ENCODE data around the gene SMURF1.

Gene SMURF1

DNA sequence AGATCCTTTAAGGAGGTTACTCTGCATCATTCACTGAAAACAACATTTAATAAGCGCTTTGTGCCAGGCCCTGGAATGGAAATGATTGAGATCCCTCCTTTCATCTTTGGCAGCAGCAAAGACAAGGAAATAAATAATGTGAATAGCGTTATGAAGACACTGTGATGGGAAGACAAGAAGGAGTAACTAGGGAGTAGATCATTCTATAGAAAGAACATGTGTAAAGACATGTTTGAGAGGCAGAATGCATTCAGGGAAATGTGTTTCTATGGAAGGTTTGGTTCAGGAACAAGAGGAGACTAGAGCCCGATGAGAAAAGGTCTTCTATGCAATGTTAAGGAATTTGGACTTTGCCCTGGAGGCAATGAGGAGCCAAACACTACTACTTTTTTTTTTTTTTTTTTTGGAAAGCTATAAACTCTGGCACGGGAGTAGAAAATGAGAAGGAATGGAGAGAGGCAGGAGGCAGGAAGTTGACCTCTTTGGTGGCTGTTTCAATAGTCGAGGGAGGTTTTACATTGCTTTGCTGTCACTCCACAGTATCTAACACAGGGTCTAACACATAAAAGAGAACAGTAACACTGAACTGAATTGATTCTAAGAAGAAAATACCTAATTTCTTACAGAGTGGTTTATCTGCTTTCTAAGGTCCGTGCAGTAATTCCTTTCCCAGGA is 44.9 kb downstream of the SMURF1 start:
- FAIRE-seq, result no peak
- peak; percentile 37 for DNase-seq (ENCODE audit: insufficient read length, low spot score)

DNA sequence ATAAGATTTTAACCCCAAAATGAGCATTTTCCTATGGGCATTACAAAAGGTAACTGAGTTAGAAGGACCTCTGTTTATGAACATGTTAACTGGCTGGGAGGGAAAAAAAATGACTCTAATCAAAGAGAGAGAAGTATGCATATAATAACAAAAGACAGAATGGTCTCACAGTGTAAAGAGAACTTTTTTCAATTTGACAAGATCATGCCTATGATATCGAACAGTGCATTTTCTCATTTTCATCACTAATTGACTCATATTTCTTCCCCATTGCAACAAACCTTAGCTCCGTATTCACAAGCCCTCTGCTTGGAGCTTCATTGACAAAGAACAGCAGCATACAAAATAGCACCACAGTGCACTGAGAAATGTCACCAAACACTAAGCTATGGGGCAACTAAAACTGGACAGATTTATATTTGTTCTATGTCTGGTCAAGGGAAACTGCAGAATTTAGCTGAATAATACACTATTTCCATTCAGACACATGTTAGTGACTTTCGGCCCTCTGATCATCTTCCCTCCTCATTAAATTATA is 45.6 kb downstream of the SMURF1 start:
- no peak for DNase-seq (ENCODE audit: insufficient read length, low spot score)
- FAIRE-seq, result no peak

DNA sequence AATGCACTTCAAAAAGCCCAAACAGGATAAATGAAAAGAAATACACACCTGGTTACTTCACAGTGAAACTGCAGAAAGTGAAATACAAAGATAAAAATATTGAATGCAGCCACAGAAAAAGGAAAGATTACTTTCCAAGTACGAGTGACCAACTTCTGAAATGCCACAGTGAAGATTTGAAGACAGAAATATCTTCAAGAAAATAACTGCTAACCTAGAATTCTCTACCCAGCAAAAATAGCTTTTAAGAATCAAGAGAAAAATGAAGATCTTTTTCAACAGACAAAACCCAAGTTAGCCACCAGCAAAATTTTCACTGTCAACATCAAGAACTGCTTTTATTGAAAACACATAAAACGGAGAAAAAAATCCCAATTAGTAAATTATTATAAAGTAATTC is 46.2 kb downstream of the SMURF1 start:
- DNase-seq (ENCODE audit: insufficient read length, low spot score) (no peak), FAIRE-seq (no peak)

DNA sequence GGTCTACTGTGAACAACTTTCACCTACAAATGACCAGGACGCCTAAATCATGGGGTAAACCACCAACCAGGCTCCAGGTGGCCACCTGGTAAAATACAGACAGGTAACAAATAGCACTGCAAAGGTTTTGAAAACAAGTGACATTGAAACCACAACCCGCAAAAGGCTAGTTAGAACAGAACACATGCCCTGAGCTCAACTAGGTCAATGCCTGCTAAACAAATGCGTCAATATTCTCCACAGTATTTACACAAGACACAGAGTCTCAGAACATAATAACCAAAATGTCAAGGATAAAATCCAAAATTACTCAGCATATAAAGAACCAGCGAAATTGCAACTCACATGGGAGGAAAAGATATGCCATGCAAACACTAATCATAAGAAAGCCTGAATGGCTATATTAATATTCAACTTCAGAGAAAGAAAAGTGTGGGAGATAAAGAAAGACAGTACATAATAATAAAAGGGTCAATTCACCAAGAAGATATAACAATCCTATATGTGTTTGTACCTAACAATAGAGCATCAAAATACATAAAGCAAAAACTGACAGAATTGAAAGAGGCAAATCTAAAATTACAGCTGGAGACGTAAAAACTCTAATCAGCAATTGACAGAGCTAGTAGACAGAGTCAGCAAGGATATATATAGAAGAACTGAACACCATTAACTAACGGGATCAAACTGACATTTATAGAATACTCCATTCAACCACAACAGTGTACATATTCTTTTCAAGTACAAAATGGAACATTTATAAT is 47.6 kb downstream of the SMURF1 start:
- FAIRE-seq, result no peak
- no peak for DNase-seq (ENCODE audit: insufficient read length, low spot score)

DNA sequence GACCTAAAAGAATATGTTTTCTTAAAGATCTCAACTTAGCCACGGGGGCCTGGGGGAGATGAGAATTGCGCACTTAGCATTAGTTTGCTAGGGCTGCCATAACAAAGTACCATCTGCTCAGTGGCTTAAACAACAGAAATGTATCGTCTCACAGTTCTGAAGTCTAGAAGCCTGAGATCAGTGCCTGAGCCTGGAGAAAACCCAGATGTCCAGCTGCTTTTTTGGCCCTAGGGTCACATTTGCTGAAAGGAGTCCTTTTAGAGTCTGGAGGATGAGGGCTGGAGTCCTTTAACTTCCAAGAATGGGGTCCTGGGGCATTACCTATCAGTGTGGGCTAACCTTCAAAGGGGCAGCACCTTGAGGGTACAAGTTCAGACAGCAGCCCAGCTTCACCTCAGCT is 48.2 kb downstream of the SMURF1 start:
- FAIRE-seq (no peak), DNase-seq (ENCODE audit: insufficient read length, low spot score) (no peak)

DNA sequence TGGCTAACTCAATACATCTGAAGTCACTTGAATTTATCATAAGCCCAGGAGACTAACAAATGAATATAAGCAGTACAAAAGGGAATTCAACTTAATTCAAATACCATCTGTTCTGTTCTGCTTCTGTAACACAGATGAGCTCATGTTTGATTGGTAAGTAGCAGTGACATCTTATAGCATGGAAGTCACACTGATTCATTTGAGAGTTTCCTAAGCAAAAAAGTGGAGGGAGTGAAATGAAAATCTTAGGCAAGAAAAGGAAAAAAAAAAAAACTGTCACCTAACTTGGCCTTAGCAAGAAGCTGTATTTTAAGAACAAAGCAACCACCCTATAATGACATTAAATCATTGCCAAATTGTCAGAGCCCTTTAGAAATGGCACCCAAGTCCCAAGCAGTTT is 49.5 kb downstream of the SMURF1 start:
- DNase-seq (ENCODE audit: insufficient read length, low spot score) (no peak), FAIRE-seq (no peak)

DNA sequence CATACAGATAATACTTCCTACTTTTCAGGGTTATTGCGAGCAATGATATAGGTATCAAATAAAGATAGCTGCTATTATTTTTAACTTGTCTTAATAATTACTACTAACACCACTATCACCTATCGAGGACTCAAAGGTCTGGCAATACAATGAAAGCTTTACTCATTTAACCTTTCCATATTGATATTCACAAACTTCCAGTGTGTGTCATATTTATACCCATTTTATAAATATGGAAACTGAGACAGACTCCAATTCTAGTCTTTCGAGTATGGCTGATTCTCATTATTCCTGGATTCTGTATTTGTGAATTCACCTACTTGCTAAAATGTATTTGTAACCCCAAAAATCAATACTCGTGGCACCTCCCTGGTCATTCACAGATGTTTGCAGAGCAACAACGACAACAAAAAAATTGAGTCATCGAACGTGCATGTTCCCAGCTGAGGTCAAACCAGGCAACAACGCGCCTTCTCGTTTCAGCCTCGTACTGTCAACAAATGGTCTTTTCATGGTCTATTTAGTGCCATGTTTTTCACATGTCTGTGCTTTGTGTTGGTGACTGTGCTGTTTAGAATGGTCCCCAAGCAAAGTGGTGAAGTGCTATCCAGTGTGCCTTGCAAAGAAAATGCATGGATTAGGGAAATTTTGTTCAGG is 51.7 kb downstream of the SMURF1 start:
- FAIRE-seq (no peak), DNase-seq (ENCODE audit: insufficient read length, low spot score) (no peak)

DNA sequence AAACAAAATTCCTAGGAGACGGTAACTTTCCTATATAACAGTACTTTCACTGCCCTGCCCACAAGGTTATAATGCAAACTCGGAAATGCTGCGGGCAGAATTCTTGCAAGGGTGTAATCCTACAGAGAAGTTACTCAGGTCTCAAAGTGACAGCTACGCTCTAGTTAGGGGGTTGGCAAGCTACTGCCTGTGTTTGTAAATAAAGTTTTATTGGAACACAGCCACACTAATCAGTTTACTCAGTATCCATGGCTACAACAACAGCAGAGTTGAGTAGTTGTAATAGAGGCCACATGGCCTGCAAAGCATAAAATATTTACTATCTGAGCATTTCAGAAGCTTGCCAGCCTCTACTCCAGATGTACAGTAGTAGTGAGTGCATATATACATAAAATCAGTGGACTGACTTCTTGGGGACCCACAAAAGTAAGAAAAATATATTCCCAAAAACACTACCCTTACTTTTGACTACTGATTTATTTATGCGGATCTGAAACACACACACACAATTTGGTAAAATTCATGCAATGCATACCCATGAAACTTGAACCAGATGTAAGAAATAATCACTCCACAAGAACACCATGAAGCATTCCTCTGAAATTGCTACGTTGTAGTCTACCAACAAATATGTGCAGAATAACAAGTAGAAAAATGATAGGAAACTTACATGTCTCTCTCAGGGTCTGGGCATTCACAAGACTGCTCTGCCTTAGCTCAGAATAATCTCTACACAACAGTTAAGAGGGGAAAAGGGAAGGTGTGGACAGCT is 53.0 kb downstream of the SMURF1 start:
- no peak for FAIRE-seq
- no peak for DNase-seq (ENCODE audit: insufficient read length, low spot score)

DNA sequence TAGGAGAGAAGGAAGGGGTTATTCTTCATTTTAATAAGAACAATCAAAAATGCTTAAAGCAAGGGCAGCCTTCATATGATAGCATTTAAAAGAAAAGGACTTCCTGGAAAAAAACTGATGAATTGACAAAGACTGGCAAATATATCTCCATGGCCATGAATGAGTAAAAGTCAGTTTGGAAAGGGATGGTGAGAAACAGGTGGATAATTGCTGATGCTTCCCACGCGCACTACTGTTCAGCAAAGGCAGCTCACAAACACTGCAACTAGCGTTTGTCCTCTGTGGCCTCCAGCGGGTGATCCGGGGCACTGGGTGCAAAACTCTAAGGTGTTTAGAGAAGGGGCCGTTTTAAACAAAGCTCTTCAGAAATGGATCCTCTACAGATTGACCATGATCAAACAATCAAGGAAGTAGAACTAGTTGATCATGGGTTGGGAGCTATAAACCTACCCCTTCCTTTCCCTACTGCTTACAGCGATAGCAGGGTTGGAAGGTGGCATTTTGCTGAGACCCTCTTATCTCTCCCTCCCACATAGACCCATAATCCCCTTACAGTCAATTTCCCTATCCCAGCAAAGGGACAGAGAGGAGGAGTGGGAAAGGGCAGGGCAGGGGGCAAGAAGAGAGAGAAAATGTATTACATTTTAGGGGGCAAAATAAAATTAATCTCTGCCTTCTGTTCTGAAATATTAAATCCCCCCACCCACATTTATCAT is 53.8 kb downstream of the SMURF1 start:
- DNase-seq (ENCODE audit: insufficient read length, low spot score), result no peak
- FAIRE-seq, result no peak

DNA sequence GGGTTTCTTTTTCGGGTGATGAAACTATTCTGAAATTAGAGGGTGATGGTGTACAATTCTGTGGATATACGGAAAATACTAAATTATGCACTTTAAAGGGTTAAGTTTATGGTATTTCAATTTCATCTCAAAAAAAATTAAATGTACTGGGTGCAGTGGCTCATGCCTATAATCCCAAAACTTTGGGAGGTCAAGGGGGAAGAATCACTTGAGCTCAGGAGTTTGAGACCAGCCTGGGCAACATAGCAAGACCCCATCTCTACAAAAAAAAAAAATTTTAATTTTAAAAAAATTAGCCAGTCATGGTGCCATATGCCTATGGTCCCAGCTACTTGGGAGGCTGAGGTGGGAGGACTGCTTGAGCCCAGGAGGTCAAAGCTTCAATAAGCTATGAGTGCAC is 57.0 kb downstream of the SMURF1 start:
- DNase-seq (ENCODE audit: insufficient read length, low spot score), result no peak
- no peak for FAIRE-seq

DNA sequence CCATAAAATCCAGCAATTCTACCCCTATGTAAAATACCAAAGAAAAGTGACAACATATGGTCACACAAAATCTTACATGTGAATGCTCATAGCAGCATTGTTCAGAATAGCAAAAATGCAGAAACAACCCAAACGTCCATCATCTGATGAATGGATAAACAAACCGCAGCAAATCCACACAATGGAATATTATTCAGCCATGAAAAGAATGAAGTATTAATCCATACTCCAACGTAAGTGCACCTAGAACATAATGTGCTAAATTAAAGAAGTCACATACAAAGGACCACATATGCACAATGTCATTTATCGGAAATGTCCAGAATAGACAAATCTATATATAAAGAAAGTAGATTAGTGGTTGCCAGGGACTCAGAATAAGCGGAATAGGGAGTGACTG is 57.4 kb downstream of the SMURF1 start:
- no peak for FAIRE-seq
- DNase-seq (ENCODE audit: insufficient read length, low spot score), result no peak

DNA sequence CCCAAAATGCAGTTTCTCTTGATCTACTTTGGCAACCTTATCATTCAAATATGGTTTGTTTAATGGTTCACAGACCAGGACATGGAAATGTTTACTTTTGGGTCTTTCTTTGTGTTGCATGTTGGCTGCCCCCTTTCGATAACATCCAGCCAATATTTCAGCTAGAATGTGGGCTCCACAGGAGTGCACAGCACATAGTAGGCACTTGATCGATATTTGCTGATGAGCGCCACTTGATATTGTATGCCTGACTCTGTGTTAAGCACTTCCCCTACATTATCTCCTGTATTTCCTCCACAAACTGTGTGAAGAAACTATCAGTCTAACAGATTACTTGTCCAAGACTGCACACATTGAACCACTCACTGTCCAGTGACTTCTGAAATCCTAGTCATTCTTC is 60.2 kb downstream of the SMURF1 start:
- DNase-seq (ENCODE audit: insufficient read length, low spot score) (no peak), FAIRE-seq (no peak)

DNA sequence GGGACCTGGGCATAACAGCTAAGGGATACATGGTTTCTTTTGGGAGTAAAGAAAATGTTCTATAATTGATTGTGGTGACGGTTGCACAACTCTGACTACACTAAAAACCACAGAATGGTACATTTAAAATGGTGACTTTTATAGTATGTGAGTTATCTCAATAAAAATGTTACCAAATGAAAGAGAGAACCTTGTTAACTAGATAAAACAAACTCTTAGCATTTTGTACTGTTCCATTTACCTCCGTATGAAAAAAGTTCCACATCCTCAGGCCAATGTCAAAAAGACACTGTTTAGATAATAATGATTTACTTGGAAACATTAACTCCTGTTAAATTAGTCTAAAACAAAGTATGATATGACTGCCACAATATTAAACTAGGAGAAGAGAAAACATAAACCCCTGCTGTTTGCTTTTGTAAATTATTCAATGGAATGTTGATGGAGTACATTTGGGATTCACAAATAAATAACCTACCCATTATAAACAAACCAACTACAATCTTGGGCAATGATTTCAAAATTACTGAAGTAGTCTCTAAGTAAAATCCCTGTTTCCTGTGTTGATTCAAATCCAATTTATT is 60.7 kb downstream of the SMURF1 start:
- no peak for DNase-seq (ENCODE audit: insufficient read length, low spot score)
- no peak for FAIRE-seq

DNA sequence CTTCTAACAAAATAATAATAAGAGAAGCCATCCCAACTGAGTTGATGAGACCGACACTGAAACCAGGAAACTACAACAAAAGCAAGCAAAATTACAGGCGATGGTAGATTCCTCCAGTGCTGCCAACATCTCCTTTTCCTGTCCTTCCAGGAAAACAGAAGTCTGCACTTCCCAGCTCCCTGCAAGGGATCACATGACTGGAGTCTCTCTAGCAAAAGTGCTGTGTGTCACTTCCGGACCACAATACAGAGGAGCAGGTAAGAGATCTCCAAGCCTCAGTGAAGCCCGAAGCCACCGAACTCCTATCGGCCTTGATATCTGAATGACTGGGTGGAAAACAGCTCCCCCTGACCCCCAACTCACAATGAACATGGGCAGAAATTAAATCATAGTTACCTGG is 63.2 kb downstream of the SMURF1 start:
- DNase-seq (ENCODE audit: insufficient read length, low spot score) (no peak), FAIRE-seq (no peak)

DNA sequence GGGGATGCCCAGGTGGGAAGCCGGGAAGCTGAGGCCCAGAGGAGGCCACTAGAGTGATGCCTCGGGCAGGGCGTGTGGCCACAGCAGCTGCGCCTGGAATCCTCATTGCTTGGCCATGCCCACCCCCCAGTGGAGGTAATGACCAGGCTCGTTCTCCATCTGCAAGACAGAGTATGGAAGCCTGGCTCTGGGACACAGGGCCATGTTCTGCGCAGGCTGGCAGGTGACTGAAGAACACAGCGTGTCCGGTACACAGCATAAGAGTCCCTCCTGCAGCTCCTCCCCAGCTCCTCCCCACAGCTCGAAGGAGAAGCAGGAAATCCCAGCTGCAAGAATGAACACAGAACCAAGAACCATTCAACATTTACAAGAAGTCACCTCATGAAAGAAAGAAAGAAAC is 64.8 kb downstream of the SMURF1 start:
- DNase-seq (ENCODE audit: insufficient read length, low spot score), result no peak
- no peak for FAIRE-seq

DNA sequence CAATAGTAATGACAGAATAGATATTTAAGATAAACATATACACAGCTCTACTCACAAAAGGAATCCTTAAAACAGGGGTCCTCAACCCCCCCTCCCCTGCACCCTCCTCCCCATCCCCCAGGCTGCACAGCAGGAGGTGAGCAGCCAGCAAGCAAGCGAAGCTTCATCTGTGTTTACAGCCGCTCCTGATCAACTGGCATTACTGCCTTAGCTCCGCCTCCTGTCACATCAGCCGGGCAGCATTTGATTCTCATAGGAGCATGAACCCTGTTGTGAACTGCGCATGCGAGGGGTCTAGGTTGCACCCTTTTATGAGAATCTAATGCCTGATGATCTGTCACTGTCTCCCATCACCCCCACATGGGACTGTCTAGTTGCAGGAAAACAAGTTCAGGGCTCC is 65.5 kb downstream of the SMURF1 start:
- no peak for DNase-seq (ENCODE audit: insufficient read length, low spot score)

DNA sequence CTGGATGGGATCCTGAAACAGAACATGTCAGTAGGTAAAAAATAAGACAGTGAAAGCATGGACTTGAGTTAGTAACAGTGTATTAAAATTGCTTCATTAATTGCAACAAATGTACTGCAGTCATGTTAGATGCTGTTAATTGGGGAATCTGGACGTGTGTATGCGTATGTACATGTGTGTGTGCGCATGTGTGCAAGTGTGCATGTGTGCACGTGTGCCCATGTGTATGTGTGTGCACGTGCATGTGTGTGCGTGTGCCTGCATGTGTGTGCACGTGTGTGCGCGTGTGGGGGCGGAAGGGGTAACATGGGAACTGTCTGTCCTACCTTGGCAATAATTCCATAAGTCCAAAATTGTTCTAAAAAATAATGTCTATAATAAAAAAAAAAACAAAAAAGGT is 67.3 kb downstream of the SMURF1 start:
- no peak for FAIRE-seq
- no peak for DNase-seq (ENCODE audit: insufficient read length, low spot score)

More for the DNA sequence above, 65.5 kb downstream of the SMURF1 start:
- FAIRE-seq, result no peak

DNA sequence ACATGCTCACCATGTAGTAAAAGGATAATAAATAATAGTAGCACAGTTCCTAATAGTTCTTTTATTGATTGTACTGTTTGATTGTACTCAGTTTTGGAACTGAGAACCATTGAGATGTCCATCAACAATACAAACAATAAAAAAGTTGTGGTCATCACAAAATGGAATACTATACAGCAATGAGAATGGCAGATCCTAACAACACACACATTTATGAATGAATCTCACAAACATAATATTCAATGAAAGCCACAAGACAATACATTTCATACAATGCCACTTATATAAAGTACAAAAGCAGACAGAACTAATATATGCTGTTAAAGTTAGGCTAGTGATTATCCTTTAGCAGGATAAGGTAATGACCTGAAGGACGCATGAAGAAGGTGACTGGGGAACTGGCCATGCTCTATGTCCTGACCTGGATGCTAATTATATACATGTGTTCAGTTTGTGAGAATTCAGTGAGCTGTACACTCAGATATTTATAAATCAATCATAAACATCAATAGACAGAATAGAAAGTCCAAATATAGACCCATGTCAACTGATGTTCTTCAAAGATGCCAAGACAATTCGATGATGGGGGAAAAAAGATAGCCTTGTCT is 70.0 kb downstream of the SMURF1 start:
- DNase-seq (ENCODE audit: insufficient read length, low spot score) (no peak), FAIRE-seq (no peak)

DNA sequence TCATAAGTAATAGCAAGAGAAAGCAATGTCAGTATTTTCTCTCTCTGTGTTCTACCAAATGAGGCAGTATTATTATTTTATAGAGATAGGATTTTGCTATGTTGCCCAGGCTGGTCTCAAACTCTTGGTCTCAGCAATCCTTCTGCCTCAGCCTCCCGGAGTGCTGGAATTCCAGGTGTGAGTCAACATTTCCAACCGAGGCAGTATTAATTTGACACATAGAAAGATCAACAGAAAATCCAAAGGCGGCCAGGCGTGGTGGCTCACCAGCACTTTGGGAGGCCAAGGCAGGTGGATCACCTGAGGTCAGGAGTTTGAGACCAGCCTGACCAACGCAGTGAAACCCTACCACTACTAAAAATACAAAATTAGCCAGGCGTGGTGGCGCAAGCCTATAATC is 71.8 kb downstream of the SMURF1 start:
- no peak for FAIRE-seq
- no peak for DNase-seq (ENCODE audit: insufficient read length, low spot score)

DNA sequence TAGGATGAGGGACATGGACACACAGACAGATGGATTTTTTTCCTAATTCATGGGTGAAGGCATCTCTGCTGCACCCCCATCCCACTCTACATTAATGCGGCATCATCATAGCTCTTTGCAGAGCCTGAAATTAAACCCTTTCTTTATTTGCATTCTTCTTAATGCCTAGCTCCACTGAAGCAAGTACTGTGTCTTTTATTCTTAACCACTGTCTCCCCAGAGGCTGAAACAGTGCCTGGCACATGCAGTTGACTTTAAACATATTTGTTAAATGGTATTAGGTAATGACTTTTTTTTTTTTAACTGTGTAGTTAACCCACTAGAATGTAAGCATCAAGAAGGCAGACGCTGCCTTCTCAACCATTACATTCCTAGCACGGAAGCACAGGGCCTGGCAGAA is 73.5 kb downstream of the SMURF1 start:
- no peak for FAIRE-seq

More for the DNA sequence above, 73.5 kb downstream of the SMURF1 start:
- DNase-seq (ENCODE audit: insufficient read length, low spot score), result no peak

Measured in HTR-8/SVneo (cell line).